Measurements from ENCODE around the gene SRI. TPM values are rescaled to one million over a fixed set of nuclear protein-coding genes. Genes with fewer than 3 reads are reported as not detected.

SRI gene
- total RNA-seq, 1 donor from 2014 or later: 105 TPM

DNA sequence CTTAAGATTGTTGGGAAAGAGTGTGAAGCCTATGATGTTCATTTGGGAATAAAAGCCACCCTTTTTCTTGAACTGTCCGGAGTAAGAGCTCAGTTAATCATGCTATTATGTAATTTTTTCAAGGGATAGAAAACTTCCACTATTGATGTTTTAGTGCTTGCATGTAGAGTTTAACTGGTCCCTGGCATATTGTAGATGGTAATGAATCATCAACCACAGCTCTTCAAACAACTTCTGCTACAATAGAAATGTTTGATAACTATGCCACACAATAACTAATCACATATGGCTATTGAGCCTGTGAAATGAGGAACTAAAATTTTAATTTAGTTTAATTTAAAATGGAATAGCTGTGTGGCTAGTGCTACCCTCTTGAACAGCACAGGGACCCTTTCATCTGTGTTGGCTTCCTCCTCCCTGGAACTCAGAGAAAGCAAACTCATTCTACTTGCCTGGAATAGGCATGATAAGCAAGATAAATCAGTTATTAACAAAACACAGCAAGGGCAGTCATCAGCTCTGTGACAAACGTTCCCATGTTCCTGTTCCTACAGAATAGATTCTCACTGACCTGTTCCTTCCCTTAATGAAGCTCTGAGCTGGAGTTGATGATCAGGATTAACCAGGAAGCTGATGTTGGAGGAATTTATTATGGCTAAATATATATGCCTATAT, 4.9 kb upstream of the SRI start:
- Mint-ChIP-seq H3K36me3 (ENCODE audit: unreplicated experiment) (no peaks in the 10 kb centered on the region), H3K4me1 (ENCODE audit: unreplicated experiment) (peaks cover 6% of the 10 kb centered on the region), H3K9me3 (ENCODE audit: unreplicated experiment) (peaks cover 8% of the 10 kb centered on the region), H3K4me3 (ENCODE audit: unreplicated experiment) (no peak overlapping the region), H3K27ac (ENCODE audit: unreplicated experiment) (no peak overlapping the region), H3K27me3 (ENCODE audit: unreplicated experiment) (no peaks in the 10 kb centered on the region)
- TF ChIP-seq, protein P1, sequence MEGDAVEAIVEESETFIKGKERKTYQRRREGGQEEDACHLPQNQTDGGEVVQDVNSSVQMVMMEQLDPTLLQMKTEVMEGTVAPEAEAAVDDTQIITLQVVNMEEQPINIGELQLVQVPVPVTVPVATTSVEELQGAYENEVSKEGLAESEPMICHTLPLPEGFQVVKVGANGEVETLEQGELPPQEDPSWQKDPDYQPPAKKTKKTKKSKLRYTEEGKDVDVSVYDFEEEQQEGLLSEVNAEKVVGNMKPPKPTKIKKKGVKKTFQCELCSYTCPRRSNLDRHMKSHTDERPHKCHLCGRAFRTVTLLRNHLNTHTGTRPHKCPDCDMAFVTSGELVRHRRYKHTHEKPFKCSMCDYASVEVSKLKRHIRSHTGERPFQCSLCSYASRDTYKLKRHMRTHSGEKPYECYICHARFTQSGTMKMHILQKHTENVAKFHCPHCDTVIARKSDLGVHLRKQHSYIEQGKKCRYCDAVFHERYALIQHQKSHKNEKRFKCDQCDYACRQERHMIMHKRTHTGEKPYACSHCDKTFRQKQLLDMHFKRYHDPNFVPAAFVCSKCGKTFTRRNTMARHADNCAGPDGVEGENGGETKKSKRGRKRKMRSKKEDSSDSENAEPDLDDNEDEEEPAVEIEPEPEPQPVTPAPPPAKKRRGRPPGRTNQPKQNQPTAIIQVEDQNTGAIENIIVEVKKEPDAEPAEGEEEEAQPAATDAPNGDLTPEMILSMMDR (IDR thresholded peaks at IDR 0.05): no peak
- DNase-seq (ENCODE audit: extremely low spot score, unreplicated experiment): no peak

DNA sequence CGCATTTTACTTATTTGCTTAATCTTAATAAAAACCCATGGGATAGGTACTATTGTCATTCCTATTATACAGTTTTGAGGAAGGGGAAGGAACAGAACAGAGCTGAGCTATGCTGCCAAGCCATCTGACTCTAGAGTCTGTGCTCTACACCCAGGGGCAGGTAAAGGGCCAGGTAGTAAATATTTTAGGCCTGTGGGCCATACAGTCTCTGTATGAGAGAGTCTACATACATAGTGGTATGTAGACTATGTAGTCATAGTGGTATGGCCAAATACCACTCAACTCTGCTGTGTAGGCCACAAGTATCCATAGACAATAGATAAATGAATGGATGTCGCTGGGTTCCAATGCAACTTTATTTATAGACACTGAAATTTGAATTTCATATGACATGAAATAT, 3.4 kb upstream of the SRI start:
- peaks cover 13% of the 10 kb centered on the region for H3K4me1 Mint-ChIP-seq (ENCODE audit: unreplicated experiment)
- TF ChIP-seq, protein P1 (IDR thresholded peaks at IDR 0.05): no peak
- H3K27ac Mint-ChIP-seq (ENCODE audit: unreplicated experiment): no peak overlapping the region
- H3K36me3 Mint-ChIP-seq (ENCODE audit: unreplicated experiment): no peaks in the 10 kb centered on the region
- peaks cover 1% of the 10 kb centered on the region for H3K9me3 Mint-ChIP-seq (ENCODE audit: unreplicated experiment)
- no peak for DNase-seq (ENCODE audit: extremely low spot score, unreplicated experiment)
- H3K27me3 Mint-ChIP-seq (ENCODE audit: unreplicated experiment): no peaks in the 10 kb centered on the region
- no peak overlapping the region for H3K4me3 Mint-ChIP-seq (ENCODE audit: unreplicated experiment)

DNA sequence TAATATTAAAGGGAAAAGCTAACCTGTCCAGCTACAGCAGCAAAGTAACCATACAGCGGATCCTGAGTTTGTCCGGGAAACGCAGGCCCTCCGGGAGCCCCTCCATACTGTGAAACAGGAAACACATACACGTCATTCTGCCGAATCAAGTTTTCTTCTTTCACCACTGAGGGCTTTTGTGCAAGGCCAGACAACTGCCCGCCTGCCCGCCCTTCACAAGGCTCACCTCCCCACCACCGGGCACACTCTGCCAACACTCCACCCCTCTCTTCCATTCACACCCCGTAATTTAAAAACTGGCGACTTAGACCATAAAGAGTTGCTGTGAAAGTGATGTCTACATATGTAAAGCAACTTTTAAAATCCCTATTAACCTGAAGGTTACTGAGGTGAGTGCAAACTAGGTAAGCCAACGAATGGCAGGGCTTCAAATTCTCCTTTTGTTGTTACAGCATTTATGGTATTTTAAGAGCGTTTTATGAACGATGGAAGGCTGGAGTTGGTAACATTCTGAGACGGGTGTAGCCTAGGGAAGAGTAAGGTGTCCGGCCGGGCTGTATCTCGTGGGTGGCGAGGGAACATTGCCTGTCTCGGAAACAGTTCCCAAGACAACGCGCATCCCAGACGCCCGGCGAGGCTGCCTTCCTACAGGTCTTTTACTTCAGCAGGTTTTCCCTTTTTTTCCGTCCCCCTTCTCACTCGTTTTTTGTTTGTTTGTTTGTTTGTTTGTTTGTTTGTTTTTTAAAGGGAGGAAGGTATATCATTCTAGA, 817 bp downstream of the SRI start:
- H3K27ac Mint-ChIP-seq (ENCODE audit: unreplicated experiment): peak overlapping the region; percentile 84
- TF ChIP-seq, protein P1 (IDR thresholded peaks at IDR 0.05): no peak
- no peak for DNase-seq (ENCODE audit: extremely low spot score, unreplicated experiment)
- no peaks in the 10 kb centered on the region for H3K27me3 Mint-ChIP-seq (ENCODE audit: unreplicated experiment)
- peaks cover 23% of the 10 kb centered on the region for H3K4me1 Mint-ChIP-seq (ENCODE audit: unreplicated experiment)
- peak overlapping the region; percentile 93 for H3K4me3 Mint-ChIP-seq (ENCODE audit: unreplicated experiment)
- H3K36me3 Mint-ChIP-seq (ENCODE audit: unreplicated experiment): peaks cover 4% of the 10 kb centered on the region
- H3K9me3 Mint-ChIP-seq (ENCODE audit: unreplicated experiment): no peaks in the 10 kb centered on the region

DNA sequence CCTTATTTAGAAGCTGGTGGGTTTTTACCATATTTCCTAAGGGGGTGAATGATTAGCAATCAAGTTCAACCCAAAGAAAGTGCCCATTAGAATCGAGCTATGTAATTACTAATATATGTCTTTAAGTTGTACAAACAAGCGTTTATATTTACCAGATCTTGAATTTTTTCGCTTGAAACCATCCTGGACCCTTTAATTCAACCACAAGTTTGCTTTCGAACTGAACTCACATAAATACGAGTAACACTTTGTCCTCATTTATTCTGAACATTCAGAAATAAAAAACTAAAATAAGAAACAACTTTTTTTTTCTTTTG, 1.5 kb downstream of the SRI start:
- Mint-ChIP-seq H3K27me3 (ENCODE audit: unreplicated experiment) (no peaks in the 10 kb centered on the region), H3K36me3 (ENCODE audit: unreplicated experiment) (peaks cover 6% of the 10 kb centered on the region), H3K9me3 (ENCODE audit: unreplicated experiment) (no peaks in the 10 kb centered on the region), H3K4me3 (ENCODE audit: unreplicated experiment) (peak overlapping the region; percentile 93), H3K27ac (ENCODE audit: unreplicated experiment) (peak overlapping the region; percentile 84), H3K4me1 (ENCODE audit: unreplicated experiment) (peaks cover 23% of the 10 kb centered on the region)
- TF ChIP-seq, protein P1 (IDR thresholded peaks at IDR 0.05): no peak
- no peak for DNase-seq (ENCODE audit: extremely low spot score, unreplicated experiment)

DNA sequence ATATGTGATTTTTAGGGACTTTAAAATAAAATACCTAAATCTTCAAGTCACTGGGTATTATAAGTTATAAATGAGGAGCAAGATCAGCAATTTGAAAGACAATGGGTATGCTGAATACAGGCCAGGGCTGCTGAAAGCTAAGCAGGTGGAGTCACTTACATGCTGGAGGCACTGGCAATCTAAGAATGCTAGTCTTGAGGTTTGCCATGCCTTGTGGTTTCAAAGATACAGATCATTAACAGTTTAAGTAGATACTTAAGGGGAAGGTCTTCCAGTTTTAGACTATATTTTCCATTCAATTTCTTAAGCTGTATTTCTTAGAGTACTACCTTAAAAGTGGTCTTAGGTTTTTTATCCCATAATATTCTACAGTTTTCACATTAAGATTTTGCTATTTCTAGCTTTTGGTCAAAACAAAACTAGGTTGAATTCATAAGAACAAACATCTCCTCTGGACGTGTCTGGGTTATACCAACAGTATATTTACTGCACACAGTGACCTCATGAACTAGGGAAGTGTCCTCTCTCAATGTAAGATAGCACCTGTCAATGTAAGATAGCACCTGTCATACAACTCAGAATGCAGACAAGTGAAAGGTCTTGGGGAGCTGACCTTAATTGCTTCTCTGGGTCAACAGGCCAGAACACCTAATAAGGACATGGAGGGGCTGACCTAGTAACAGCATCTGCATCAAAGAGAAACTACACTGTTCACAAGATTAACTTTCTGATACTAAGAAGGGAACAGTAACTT, 2.0 kb downstream of the SRI start:
- Mint-ChIP-seq H3K4me3 (ENCODE audit: unreplicated experiment) (peak overlapping the region; percentile 93), H3K27me3 (ENCODE audit: unreplicated experiment) (no peaks in the 10 kb centered on the region), H3K9me3 (ENCODE audit: unreplicated experiment) (no peaks in the 10 kb centered on the region), H3K36me3 (ENCODE audit: unreplicated experiment) (peaks cover 6% of the 10 kb centered on the region), H3K27ac (ENCODE audit: unreplicated experiment) (peak overlapping the region; percentile 84), H3K4me1 (ENCODE audit: unreplicated experiment) (peaks cover 23% of the 10 kb centered on the region)
- TF ChIP-seq, protein P1 (IDR thresholded peaks at IDR 0.05): no peak
- no peak for DNase-seq (ENCODE audit: extremely low spot score, unreplicated experiment)

All from osteocyte (in vitro differentiated cells).